HG03457 (cell line): ENCODE results near the gene IL1RAPL1.

Experiments used
- ATAC-seq: cut with Tn5 transposase; IDR thresholded peaks from one replicate; pipeline ENCODE4 v1.9.1; 2021; ENCODE audit warnings: moderate number of reproducible peaks; ENCODE audit not compliant: unreplicated experiment

IL1RAPL1 gene

DNA sequence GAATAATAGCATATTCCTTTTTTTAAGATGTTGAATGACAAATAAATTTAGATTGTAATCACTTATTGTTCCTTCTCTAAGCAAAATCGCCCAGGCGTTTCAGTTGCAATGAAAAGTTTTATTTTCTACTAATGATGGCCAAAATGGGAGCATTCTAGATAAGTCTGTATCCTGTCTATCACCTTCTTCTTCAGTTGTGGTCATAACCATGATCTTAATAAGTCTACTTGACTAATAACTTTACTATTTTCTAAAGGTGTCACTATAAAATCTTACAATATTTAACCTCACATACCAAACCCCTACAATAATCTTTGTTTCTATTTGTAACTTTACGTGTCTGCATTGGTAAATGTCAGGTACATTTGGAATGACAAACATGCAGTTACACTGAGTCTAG lies 904.4 kb downstream of the IL1RAPL1 start:
- no peak for ATAC-seq

DNA sequence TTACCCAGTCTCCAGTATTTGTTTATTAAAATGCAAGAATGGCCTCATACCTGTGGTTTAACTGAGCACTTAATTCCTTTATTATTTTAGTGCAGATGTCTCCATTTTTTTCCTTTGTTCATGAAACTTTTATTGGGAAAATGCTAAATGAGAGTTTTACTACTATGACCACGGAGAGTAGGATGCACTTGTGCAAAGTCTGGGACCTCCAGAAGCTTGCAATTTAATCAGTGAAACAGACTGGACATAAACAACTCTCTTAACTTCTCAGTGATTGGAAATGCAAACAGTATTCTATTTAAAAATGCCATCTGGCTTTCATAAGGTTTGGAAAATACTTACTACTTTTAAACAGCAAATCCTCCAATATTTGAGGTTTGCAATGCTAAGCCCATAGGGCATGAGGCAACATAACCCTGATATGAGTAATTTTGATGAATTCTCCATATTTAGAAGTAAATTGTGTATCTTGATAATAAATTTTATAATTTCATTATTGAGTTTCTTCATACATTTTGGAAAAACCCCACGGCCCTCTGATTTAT lies 909.5 kb downstream of the IL1RAPL1 start:
- no peak for ATAC-seq

DNA sequence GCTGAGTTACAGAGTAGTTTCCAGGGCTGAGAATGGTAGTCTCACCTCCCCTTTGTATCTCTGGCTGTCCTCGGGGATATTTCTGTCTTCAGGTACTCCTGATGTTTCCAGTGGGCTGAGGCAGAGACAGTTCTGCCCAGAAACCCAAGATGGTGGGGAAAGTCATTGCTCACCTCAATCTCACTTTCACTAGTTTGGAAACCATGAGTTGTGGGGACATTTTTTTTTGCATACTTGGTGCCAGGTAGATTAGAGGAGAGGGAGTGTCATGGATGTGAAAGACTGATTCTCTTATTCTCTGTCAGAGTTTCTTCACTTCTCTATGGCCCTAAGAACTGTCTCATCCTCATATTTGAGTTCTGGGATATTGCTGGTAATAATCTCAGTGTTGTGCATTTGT lies 919.5 kb downstream of the IL1RAPL1 start:
- ATAC-seq = no peak

DNA sequence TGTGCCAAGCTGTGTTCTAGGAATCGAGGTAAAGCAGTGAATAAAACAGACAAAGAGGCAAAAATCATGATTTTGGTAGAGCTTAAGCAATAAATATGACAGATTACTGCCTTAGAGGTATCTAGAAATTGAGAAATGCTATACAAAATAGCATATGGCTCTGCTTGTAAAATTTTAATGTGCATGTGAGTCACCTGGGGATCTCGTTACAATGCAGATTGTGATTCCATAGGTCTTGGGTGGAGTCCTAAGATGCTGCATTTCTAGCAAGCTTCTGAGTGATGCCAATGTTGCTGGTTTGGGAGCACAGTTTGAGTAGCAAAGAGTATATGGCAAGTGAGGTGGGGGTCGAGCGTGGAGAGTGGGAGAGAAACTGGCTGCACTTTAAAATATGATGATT lies 930.9 kb downstream of the IL1RAPL1 start:
- ATAC-seq = no peak

DNA sequence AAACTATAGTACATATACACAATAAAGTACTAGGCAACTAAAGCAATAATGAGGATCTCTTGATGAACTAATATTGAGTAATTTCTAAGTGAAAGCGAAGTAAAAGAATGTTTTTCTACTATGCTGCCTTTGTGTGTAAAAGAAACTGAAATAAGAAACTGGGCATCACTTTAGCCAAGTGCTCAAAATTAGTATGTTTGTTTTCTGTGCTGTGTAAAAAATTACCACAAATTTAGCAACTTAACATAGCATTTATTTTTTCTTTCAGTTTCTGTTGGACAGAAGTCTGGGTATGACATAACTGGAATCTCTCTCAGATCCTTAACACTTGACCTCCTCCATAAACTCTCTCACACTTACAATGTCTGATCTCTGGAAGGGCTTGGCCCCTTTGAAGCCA lies 941.0 kb downstream of the IL1RAPL1 start:
- ATAC-seq = peak; percentile 73

DNA sequence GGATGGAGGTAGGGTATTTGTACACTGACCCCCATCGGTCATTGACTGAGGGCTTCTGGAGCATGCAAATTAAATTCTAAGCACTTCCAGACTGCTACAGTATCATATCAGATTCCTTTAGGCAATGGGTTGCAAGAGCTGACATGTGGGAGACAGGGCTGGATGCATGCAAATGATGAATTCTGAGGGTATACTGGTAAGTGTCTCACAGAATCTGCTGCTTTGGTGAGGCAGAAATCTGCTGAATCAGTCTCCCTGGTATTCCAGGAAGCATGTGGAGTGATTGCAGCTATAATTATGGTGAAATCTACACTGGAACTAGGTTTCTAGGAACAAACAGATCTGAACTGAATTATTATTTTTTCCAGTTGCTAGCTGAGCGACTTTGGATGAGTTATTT lies 943.3 kb downstream of the IL1RAPL1 start:
- no peak for ATAC-seq

DNA sequence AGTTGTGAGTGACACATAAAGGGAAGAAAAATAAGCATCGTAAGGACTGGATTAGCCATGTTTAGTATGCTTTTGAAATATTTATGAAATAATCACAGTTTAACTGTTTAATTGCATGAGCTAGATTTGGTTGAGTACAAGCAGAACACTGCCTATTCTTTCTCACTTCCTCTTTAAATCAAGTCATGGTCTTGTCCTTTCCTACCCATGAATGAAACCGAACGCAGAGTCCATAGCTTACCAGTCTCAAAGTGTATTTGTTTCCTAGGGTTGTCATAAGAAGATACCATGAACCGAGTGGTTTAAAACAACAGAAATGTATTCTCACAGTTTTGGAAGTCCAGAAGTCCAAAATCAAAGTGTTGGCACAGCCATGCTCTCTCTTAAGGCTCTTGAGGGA lies 944.1 kb downstream of the IL1RAPL1 start:
- ATAC-seq = peak; percentile 67

DNA sequence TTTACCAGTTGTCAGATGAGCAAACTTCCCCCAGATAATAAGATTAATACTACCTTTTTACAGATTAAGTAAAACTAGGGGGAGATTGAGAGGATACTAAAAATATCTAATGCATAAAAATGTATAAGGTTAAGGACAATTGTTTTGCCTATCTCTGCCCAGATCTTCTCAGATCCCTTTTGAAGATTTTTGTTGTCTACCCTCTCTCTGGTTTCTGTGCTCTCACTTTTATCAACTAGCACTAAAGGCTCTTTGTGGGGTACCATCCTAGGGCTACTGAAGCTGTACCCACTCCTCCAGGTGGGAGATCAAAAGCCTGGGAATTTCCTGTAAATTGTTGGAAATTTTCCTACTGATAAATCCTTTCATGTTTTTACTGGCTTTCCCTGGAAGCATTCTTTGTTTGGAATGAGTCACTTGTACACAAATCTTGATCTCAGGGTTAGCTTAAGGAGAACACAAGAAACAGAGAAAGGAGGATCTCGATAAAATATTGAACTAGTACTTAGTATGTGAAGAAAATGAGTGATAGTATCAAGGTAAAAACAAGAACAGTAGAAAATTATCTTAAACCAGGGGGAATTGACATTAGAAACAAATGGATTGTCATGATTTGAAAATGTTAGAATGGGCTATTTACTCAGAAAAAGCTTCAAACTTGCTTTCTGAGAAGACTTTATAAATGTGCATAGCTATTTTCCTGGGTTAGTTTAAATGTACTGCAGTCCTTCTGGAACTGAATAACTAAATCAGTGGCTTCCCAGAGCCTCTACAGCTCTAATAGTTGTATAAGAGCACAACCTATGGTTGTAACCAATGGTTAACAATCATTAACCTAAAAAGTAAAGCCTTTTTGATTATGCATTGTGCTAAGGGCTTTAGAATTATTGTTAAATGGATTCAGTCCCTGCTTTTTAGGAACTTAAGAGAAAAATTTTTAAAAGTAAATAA lies 948.2 kb downstream of the IL1RAPL1 start:
- no peak for ATAC-seq

DNA sequence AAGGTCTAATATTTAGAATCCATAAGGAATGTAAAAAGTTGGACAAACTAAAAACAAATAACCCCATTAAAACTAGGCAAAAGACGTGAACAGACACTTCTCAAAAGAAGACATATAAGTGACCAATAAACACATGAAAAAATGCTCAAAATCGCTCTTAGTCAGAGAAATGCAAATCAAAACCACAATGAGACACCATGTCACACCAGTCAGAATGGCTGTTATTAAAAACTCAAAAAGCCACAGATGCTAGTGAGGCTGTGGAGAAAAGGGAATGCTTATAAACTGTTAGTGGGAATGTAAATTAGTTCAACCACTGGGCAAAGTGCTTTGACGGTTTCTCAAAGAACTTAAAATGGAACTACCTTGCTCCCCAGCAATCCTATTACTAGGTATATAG lies 953.8 kb downstream of the IL1RAPL1 start:
- no peak for ATAC-seq

DNA sequence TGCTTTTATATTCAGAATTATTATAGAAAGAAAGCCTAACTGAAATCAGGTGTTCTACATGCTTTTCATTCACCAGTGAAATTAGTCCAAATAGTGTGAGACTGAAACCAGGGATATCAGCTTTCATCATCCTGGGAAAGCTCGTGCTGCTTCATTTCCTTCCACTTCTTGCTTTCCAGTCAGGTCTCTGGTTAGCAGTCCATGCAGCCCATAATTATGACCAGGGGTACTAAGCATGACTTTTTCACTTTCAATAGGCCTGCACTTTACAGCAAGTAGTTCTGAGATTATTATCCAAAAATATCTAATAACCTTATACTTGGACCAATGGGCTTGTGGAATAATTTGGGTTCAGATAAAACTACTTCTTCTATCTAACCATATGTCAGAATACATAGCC lies 954.9 kb downstream of the IL1RAPL1 start:
- ATAC-seq = no peak

DNA sequence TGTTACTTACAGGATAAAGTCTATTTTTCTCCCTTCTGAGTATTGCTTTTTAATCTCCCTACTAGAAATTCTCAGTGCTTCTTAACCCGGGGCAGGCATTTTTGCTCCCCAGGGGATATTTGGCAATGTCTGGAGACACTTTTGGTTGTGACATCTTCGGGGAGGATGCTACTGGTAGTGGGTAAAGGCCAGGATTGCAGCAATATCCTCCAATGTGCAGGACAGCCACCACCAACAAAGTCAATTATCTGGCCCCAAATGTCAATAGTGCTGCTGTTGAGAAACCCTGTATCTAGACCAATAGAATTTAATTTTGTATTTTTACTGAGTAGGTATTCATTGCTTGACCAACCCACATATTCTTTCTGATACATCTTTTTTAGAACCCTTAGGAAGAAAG lies 958.6 kb downstream of the IL1RAPL1 start:
- ATAC-seq = no peak

DNA sequence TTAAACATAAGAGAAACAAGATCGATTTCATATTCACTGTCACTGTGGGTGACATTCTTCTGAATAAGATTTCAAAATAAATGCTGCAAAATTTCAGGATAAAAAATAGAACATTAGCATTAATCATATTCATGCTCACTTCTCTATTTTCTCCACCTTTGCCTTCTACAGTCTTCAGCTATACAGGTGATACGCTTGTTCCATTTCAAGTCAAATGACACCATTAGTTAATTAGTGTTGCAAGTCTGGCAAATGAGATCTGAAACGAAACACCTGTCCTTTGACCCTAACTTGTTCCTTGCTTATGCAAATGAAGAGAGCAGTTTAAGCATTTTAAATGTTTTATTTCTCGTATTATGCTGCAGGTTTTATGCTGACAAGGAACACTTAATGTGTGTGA lies 960.6 kb downstream of the IL1RAPL1 start:
- ATAC-seq = peak; percentile 59

DNA sequence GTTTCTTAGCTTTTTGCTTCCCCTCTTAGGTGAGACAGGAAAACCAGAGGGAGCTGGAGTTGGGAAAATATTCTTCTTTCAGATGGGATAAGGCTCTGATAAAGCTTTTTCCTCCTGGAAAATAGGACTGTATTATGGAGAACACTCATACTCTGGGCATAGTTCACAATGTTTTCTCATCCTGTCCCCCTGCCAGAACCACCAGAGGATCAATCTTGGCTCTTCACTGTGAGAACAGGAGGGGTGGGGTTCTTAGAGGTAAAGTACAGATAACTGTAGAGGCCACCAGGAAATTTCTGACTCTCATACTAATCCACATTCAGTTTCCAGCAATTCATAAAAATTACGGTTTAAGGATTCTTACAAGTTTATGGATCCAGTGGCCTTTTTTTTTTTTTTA lies 966.3 kb downstream of the IL1RAPL1 start:
- ATAC-seq = no peak

DNA sequence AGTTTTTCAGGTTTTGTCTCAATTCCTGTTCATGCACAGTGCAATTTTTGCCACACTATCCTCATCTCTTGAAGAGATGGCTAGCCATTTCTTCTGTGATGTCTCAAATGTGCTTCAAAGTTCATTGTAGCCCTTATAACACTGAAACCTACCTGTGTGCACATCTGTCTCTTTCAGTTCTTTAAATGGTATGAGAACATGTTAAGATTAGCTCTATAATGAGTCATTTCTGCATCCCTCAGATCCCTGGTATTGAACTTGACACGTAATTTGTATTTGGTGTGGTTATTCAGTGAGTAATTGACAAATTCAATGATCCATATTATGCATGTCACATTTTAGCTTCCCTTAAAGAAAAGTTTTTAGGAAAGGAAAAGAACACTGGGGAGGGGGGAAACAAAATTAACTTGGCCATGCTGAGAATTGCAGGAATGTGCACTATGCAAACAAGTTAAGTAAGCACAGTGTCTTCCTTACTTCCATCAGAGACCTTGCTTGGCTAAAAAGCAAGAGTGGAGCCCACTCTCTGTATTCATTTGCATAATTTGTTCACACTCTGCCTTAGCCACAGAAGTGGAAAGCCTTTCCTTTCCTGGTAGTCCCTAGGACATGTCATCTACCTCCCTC lies 968.3 kb downstream of the IL1RAPL1 start:
- peak; percentile 99 for ATAC-seq

DNA sequence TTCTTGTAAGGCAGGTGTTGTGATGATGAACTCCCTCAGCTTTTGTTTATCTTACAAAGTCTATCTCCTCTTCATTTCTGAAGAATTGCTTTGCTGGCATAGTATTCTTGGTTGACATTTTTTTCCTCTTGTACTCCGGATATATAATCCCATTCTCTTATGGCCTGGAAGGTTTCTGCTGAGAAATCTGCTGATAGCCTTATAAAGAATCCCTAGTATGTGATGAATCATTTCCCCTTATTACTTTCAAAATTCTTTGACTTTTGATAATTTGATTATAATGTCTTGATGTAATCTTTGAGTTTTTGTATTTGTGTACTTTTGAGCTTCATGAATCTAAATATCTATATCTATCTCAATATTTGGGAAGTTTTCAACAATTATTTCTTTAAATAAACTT lies 972.8 kb downstream of the IL1RAPL1 start:
- ATAC-seq = no peak

DNA sequence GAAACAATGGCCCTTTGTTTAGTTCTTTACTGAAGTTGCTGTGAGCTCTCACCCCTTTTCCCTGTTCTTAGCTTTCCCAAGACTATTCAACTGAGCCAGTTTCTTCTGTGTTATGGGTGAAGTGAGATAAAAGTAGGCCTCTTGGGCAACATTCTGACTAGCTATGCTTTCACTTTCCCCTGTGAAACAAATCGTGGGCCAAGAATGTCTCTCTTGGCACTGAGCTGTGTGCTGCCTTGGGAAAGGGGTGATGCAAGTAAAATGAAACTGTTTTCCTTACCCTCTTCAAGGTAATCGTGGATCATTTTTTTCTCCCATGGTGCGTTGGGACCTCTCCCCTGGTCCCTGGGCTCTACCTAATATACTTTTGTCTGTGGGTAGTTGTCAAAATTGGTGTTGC lies 974.2 kb downstream of the IL1RAPL1 start:
- no peak for ATAC-seq

DNA sequence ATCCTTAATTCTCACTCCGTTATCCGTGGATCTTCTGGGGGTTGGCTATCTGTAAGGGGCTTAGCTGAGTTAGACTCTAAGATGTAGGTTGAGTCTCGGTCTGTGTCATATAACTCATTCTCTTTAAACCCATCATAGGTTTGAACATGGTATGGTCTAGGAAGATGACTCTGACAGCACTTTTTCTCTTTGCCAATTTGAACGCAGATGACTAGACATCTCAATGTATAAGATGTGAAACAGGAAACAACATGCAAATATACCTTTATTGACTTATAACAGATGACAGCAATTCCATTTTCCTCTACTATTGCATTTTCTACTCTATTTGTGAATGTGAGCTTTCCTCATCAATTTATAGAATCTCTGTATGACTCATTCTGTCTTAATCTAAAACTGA lies 993.3 kb downstream of the IL1RAPL1 start:
- no peak for ATAC-seq

DNA sequence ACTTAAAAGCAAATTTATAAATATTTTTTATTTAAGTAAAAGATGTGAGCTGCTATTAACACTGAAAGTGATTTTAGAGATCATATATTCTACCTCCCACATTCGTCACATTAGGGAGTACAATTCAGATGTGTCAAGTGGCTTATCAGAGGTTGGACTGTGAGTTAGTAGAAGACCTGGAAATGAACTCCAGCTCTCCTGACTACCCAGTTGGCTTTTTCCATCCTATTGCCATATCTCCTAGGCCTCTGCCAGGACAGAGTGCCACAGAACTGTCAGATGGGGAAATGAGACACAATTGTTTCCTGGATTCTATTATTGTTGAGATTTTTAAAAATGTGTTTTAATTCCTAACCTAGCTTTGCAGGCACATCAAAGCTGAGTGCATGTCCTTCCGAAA lies 994.0 kb downstream of the IL1RAPL1 start:
- ATAC-seq = no peak

DNA sequence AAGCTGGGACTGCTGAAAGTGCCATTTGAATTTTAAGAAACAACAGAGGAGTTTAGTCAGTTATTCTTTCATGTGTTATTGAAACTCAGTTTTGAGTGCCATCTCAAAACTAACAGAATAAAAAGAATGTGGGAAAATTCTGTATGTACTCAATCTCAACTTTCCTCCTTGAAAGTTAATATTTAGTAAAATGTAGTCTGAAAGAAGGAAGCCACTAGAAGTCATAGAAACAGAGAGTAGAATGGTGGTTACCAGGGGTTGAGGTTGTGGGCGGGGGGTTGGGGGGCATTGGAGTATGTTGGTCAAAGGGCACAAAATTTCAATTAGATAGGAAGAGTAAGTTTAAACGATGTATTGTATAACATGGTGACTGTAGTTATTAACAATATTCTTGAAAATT lies 999.9 kb downstream of the IL1RAPL1 start:
- no peak for ATAC-seq

DNA sequence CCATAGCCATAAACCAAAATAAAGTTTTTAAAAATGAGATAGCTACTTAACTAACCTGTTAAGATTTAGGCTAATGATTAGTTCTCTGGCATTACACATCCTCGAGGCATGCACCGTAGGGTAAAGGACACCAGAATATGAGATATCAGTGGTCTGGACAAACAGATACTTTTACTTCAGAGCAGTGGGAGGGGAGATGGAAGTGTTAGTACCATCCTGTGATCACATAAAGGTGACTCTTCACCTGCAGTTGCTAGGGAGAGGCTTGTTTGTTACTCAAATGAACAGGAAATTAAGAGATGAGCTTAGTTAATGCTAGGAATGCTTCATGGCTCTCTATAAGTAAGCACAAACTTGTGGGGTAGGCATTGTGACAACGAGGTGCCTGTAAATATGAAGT lies 1003.7 kb downstream of the IL1RAPL1 start:
- no peak for ATAC-seq

DNA sequence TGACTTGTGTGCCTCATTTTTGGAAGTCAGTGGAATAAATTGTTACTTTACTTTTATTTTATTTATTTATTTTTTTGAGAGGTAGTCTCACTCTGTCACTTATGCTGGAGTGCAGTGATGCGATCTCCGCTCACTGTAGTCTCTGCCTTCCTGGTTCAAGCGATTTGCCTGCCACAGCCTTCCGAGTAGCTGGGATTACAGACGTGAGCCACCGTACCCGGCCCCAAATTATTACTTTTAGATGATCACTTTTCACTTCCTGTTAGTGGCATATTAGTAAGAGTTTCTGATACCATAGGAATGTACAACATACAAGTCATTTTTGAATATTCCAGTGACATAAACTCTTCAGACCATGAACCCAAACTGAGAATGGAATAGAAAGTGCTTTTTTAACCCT lies 1017.1 kb downstream of the IL1RAPL1 start:
- ATAC-seq = no peak

DNA sequence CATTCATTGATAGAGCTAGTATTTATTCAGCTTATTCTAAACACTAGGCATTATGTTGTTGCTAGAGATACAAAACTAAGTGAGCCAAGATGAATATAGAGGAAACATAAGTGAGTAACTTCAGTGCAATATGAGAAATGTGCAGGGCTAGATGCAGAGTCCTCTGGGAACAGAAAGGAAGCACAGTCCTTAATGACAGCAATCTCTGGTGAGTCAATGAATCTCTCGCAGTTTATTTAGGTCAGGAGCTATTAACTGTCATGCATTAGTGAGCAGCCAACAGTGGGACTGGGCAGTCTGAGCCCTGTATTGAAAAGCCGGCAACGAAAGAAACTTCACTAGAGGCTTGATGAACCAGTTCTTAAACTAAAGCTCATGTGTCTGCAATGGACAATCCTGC lies 1030.0 kb downstream of the IL1RAPL1 start:
- ATAC-seq = no peak
